ENCODE measurements around the gene MAP3K20. TPM values are rescaled to one million over a fixed set of nuclear protein-coding genes. Genes with fewer than 3 reads are reported as not detected.
"Not testable (repeated sequence)": the region's sequence is repeated elsewhere in the genome, so short reads cannot be mapped to it uniquely, and the experiment has no call there.

The MAP3K20 gene
- polyA plus RNA-seq, 1 experiment, result 74.6 TPM

DNA sequence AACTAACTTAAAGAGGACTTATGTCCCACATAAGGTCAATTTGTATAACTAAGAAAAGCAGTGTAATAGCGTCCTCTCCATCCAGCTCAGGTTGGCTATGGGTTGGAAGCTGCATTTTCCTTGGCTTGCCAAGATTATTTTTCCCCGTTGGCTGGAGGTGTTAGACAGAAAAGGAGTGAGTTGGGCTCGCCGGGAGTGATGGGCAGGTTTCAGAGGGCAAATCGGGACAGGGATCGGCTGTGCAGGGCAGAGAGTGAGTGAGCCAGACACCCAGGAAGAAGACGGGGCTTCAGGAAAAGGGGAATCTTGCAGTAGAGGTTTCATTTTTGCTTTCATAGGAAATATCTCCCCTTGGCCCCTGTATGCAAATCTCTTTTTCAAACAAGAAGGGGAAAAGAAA is 41.5 kb upstream of the MAP3K20 start:
- no peaks in the 10 kb centered on the region for H3K9me3 ChIP-seq (ENCODE audit: control insufficient read depth, insufficient read depth, low read length)
- DNase-seq (ENCODE audit: low read depth, low spot score), result no peak
- no peak overlapping the region for H3K27ac ChIP-seq (ENCODE audit: low read depth, low read length)
- no peak overlapping the region for H3K4me3 ChIP-seq (ENCODE audit: low read depth, low read length)
- no peaks in the 10 kb centered on the region for H3K27me3 ChIP-seq (ENCODE audit: control insufficient read depth, insufficient read depth, low read length)
- ChIA-PET CTCF (interaction anchor here (3.3 kb wide), 1 partner anchor 177 kb away, joined by 17 read pairs; no protein-coding TSS in a partner anchor), POLR2A (no interaction called here)
- no peak for TF ChIP-seq CTCF (IDR thresholded peaks at IDR 0.05; ENCODE audit: low read depth, low read length)

- Histone ChIP-seq H3K27ac (ENCODE audit: low read depth, low read length) (no peak overlapping the region), H3K9me3 (ENCODE audit: control insufficient read depth, insufficient read depth, low read length) (no peaks in the 10 kb centered on the region), H3K4me3 (ENCODE audit: low read depth, low read length) (no peak overlapping the region), H3K27me3 (ENCODE audit: control insufficient read depth, insufficient read depth, low read length) (no peaks in the 10 kb centered on the region)
- POLR2A ChIA-PET, result interaction anchor here (0.6 kb wide), 1 partner anchor 37 kb away, joined by 10 read pairs; no protein-coding TSS in a partner anchor
- DNase-seq (ENCODE audit: low read depth, low spot score), result no peak
- no peak for TF ChIP-seq CTCF (IDR thresholded peaks at IDR 0.05; ENCODE audit: low read depth, low read length)
- CTCF ChIA-PET, result interaction anchor here (0.9 to 1.7 kb wide), 3 partner anchors 10 to 231 kb away, joined by 4 to 5 read pairs (median 4); no protein-coding TSS in a partner anchor
Measured at GRCh38 chr2:173037245-173038120, 38.2 kb upstream of the MAP3K20 start.

DNA sequence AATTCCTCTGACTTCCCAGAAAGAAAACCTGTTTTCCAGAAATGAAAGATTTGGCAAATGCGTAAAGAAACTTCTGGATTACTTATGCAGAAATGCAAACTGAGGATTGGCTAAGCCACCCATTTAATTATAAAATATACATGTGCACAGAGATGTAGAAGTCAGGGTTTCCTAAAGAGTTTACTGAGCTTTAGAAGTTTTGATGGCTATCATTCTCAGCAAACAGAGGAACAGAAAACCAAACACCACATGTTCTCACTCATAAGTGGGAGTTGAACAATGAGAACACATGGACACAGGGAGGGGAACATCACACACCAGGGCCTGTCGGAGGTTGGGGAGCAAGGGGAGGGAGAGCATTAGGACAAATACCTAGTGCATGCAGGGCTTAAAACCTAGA is 37.4 kb upstream of the MAP3K20 start:
- not testable (repeated sequence) for H3K27ac ChIP-seq (ENCODE audit: low read depth, low read length); H3K27me3 ChIP-seq (ENCODE audit: control insufficient read depth, insufficient read depth, low read length); H3K9me3 ChIP-seq (ENCODE audit: control insufficient read depth, insufficient read depth, low read length); H3K4me3 ChIP-seq (ENCODE audit: low read depth, low read length); DNase-seq (ENCODE audit: low read depth, low spot score)
- POLR2A ChIA-PET, result interaction anchor here (0.7 kb wide), 1 partner anchor 150 kb away, joined by 3 read pairs; no protein-coding TSS in a partner anchor
- CTCF ChIA-PET, result interaction anchor here (0.9 to 1.7 kb wide), 3 partner anchors 11 to 232 kb away, joined by 4 to 5 read pairs (median 4); no protein-coding TSS in a partner anchor

GRCh38 chr2:173040729-173041128 is 34.9 kb upstream of the MAP3K20 start:
- Histone ChIP-seq H3K4me3 (ENCODE audit: low read depth, low read length) (no peak overlapping the region), H3K27me3 (ENCODE audit: control insufficient read depth, insufficient read depth, low read length) (no peaks in the 10 kb centered on the region), H3K27ac (ENCODE audit: low read depth, low read length) (no peak overlapping the region), H3K9me3 (ENCODE audit: control insufficient read depth, insufficient read depth, low read length) (no peaks in the 10 kb centered on the region)
- DNase-seq (ENCODE audit: low read depth, low spot score), result no peak
- POLR2A ChIA-PET, result no interaction called here
- no peak for TF ChIP-seq CTCF (IDR thresholded peaks at IDR 0.05; ENCODE audit: low read depth, low read length)
- CTCF ChIA-PET, result no interaction called here

GRCh38 chr2:173043476-173043875 is 32.2 kb upstream of the MAP3K20 start:
- DNase-seq (ENCODE audit: low read depth, low spot score), result no peak
- ChIA-PET POLR2A (no interaction called here), CTCF (interaction anchor here (4.0 kb wide), 1 partner anchor 16 kb away, joined by 28 read pairs; no protein-coding TSS in a partner anchor)
- Histone ChIP-seq H3K27ac (ENCODE audit: low read depth, low read length) (no peak overlapping the region), H3K9me3 (ENCODE audit: control insufficient read depth, insufficient read depth, low read length) (no peaks in the 10 kb centered on the region), H3K27me3 (ENCODE audit: control insufficient read depth, insufficient read depth, low read length) (no peaks in the 10 kb centered on the region), H3K4me3 (ENCODE audit: low read depth, low read length) (no peak overlapping the region)
- TF ChIP-seq CTCF (IDR thresholded peaks at IDR 0.05; ENCODE audit: low read depth, low read length), result no peak

Measured in AG04450 (cell line).